Activated T-helper 1 cell treated with anti-CD3 and anti-CD28 coated beads, Interleukin-12 subunit alpha, Interleukin-12 subunit beta, Interleukin-2, Interleukin-4 antibody, amounts not matched to agents 30 ng/mL and 10 ng/mL and 1 ng/mL, durations not matched to agents 14 hours and 24 hours and 36 hours (primary cell): ENCODE data around the gene CFAP70. TPM values are rescaled to one million over a fixed set of nuclear protein-coding genes. Genes with fewer than 3 reads are reported as not detected.

Experiments
- DNase-seq: peaks from one replicate; pipeline ENCODE4 v3.0.0; 2021; ENCODE audit warnings: low spot score
- H3K27ac Mint-ChIP-seq: one replicate; pipeline ENCODE4 v1.8.0; 2021; ENCODE audit warnings: mild to moderate bottlenecking, mixed read lengths
- H3K27me3 Mint-ChIP-seq: one replicate; pipeline ENCODE4 v1.8.0; 2022; ENCODE audit warnings: mild to moderate bottlenecking, moderate library complexity, mixed read lengths; ENCODE audit not compliant: insufficient read depth
- H3K36me3 Mint-ChIP-seq: one replicate; pipeline ENCODE4 v1.8.0; 2021; ENCODE audit warnings: low read depth, mixed read lengths
- H3K4me1 Mint-ChIP-seq: one replicate; pipeline ENCODE4 v1.8.0; 2021; ENCODE audit warnings: low read depth, mixed read lengths
- H3K4me3 Mint-ChIP-seq: one replicate; pipeline ENCODE4 v1.8.0; 2021; ENCODE audit warnings: mild to moderate bottlenecking, moderate library complexity, mixed read lengths
- H3K9me3 Mint-ChIP-seq: one replicate; pipeline ENCODE4 v1.8.0; 2021; ENCODE audit warnings: mixed read lengths
- intact Hi-C: fragments of 100-400 bp; cut with micrococcal nuclease; formaldehyde crosslinking; loops from one replicate; pipeline ENCODE4 v1.15.1; 2024
- total RNA-seq: library from RNA; stranded (reverse); gene quantifications from 2 replicates; pipeline ENCODE4 v1.2.3, GENCODE V29; 2022

The CFAP70 gene
- total RNA-seq, 1 donor from 2014 or later: 0.26 TPM

DNA sequence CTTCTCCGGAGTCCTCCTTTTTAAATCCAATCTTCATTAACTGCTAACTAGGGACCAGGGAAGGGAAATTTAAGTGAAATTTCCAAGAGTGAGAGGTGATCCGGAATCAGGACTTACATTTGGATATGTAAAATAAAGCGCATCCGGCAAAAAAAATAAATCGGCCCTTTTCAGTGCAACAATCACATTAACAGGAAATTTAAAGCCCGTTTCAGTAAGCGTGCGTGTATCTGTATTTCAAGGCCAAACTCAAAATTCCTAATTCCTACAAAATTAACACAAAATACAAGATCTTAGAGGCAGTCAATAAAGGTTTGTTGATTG is 112.4 kb downstream of the CFAP70 start:
- Mint-ChIP-seq H3K27me3 (no peaks in the 10 kb centered on the region), H3K27ac (peak overlapping the region; percentile 95), H3K36me3 (peaks cover 62% of the 10 kb centered on the region), H3K9me3 (no peaks in the 10 kb centered on the region), H3K4me1 (peaks cover 62% of the 10 kb centered on the region), H3K4me3 (peak overlapping the region; percentile 97)
- intact Hi-C loops: loop anchor here (5.0 to 10.0 kb wide), 3 partner anchors 134 to 1866 kb away; partner anchors contain the start of genes CHCHD1, NUDT13, SAMD8 and ZSWIM8
- no peak for DNase-seq

GRCh38 chr10:73244866-73245477 is 113.7 kb downstream of the CFAP70 start:
- intact Hi-C loops: loop anchor here (1.0 to 10.0 kb wide), 4 partner anchors 7 to 1867 kb away; partner anchors contain the start of genes CHCHD1, MRPS16, NUDT13 and SAMD8

DNA sequence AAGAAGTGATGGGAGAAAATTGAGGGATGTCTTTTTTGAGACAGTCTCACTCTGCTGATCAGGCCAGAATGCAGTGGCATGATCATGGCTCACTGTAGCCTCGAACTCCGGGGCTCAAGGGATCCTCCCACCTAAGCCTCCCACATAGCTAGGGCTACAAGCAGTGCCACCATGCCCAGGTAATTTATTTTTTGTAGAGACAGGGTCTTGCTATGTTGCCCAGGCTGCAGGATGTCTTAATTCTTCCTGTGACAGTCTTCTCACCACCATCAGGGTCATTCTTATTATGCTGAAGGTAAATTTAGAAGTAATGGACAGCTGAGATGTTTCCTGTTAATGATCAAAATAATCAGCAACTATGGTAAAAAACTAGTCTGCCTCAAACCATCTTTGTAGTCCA is 118.8 kb downstream of the CFAP70 start:
- H3K27me3 Mint-ChIP-seq: no peaks in the 10 kb centered on the region
- no peaks in the 10 kb centered on the region for H3K9me3 Mint-ChIP-seq
- no peak overlapping the region for H3K4me3 Mint-ChIP-seq
- intact Hi-C loops: loop anchor here (10.0 kb wide), 1 partner anchor 545 kb away; the partner anchor contains the start of genes CHCHD1 and ZSWIM8
- DNase-seq: no peak
- H3K4me1 Mint-ChIP-seq: peaks cover 26% of the 10 kb centered on the region
- no peak overlapping the region for H3K27ac Mint-ChIP-seq
- peaks cover 39% of the 10 kb centered on the region for H3K36me3 Mint-ChIP-seq

More at GRCh38 chr10:73244866-73245477, 113.7 kb downstream of the CFAP70 start:
- peaks cover 55% of the 10 kb centered on the region for H3K36me3 Mint-ChIP-seq
- H3K4me1 Mint-ChIP-seq: peaks cover 52% of the 10 kb centered on the region
- no peaks in the 10 kb centered on the region for H3K27me3 Mint-ChIP-seq
- DNase-seq: no peak
- H3K9me3 Mint-ChIP-seq: no peaks in the 10 kb centered on the region
- H3K4me3 Mint-ChIP-seq: peak overlapping the region; percentile 97
- H3K27ac Mint-ChIP-seq: peak overlapping the region; percentile 40

DNA sequence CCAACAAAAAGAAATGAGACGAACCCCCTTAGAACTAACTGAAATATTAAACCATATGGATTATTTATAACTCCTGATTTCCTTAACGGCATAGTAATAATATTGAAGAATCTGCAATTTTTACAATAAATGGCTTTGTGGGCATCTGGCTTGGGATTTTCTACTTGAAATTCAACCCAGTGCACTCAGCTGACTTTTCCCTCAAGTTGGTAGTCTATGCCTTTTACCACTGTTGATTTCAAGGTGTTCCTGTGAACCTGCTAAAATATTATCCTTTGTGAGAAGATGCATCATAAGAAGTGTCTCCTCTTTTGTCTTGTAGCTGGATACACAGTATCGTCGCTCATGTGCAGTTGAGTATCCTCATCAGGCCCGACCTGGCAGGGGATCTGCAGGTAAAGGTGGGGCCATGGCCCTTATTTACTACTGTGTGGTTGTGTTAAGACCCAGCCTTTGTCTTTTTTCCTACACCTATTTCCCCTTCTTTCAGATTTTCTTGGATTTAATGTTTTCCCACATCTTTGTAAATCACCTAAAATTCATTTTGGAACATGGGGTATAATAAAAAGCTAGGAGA is 119.6 kb downstream of the CFAP70 start:
- peaks cover 37% of the 10 kb centered on the region for H3K36me3 Mint-ChIP-seq
- peaks cover 21% of the 10 kb centered on the region for H3K4me1 Mint-ChIP-seq
- no peak overlapping the region for H3K4me3 Mint-ChIP-seq
- H3K9me3 Mint-ChIP-seq: no peaks in the 10 kb centered on the region
- intact Hi-C loops: no loop called here
- H3K27ac Mint-ChIP-seq: no peak overlapping the region
- H3K27me3 Mint-ChIP-seq: no peaks in the 10 kb centered on the region
- no peak for DNase-seq

- H3K36me3 Mint-ChIP-seq: peaks cover 33% of the 10 kb centered on the region
- H3K27ac Mint-ChIP-seq: no peak overlapping the region
- H3K4me1 Mint-ChIP-seq: peaks cover 4% of the 10 kb centered on the region
- intact Hi-C loops: no loop called here
- H3K4me3 Mint-ChIP-seq: no peak overlapping the region
- H3K9me3 Mint-ChIP-seq: no peaks in the 10 kb centered on the region
- no peaks in the 10 kb centered on the region for H3K27me3 Mint-ChIP-seq
- no peak for DNase-seq
Measured at GRCh38 chr10:73234695-73235094, 124.0 kb downstream of the CFAP70 start.

DNA sequence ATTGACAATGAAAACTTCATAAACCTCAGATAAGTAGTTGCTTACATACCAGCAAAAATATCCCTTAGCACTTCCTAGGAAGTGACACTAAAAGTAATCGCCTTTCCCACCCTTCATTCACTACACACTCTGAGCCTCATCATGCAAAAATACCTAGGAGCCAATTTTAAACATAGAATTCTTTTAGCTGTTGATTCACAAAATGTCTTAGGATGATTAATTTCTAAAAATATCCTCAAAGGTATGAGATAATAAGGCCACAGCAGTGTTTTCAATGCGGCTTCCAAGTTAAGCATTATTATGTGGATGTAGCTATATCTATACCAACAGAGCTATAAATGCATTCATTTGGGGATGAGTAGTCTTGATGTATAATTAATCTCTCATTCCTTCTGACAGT is 124.8 kb downstream of the CFAP70 start:
- DNase-seq: no peak
- Mint-ChIP-seq H3K4me3 (no peak overlapping the region), H3K36me3 (peaks cover 28% of the 10 kb centered on the region), H3K27ac (no peak overlapping the region), H3K27me3 (no peaks in the 10 kb centered on the region), H3K9me3 (no peaks in the 10 kb centered on the region), H3K4me1 (peaks cover 4% of the 10 kb centered on the region)
- intact Hi-C loops: no loop called here

DNA sequence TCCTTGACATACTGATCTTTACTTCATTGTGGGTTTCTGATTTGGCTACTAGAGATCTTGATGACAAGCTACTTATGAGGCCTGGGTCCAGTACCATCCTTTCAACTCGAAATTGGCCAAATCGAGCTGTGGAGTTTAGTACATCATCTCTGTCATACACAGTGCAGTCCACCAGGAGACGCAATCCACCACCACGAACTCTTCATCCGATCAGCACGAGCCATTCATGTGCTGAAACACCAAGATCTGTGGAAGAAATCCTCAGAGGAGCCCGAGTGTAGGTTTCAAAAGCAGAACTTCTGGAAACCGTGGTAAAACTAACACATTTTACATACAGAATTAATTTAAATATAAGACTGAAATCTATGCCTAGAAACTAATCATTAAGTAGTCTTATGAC is 125.8 kb downstream of the CFAP70 start:
- Mint-ChIP-seq H3K27me3 (no peaks in the 10 kb centered on the region), H3K4me3 (no peak overlapping the region), H3K9me3 (no peaks in the 10 kb centered on the region), H3K36me3 (peaks cover 28% of the 10 kb centered on the region), H3K4me1 (peaks cover 4% of the 10 kb centered on the region), H3K27ac (no peak overlapping the region)
- intact Hi-C loops: no loop called here
- DNase-seq: no peak

DNA sequence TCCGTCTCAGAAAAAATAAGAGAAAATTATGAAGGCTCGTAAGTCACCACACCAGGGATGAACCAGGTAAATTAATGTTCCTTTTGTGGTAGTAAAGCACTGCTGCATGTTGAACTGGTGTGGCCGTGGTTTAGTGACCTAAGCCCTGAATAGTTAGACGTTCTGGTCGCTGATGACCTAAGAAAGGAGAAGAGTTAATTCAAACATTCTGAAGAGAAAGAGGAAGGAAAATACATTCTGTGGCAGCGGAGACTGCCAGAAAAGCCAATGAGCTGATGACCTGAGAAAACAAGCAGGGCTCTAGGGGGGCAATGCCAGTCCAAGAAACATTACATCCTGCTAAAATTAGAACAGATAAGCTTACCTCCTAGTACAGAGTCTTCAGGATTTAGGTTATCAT is 129.1 kb downstream of the CFAP70 start:
- Mint-ChIP-seq H3K27ac (no peak overlapping the region), H3K36me3 (peaks cover 21% of the 10 kb centered on the region), H3K4me1 (peaks cover under 1% of the 10 kb centered on the region), H3K27me3 (no peaks in the 10 kb centered on the region), H3K4me3 (no peak overlapping the region), H3K9me3 (no peaks in the 10 kb centered on the region)
- intact Hi-C loops: no loop called here
- DNase-seq: no peak

- no peak for DNase-seq
- Mint-ChIP-seq H3K4me1 (no peaks in the 10 kb centered on the region), H3K27ac (peak overlapping the region; percentile 47), H3K9me3 (no peaks in the 10 kb centered on the region), H3K36me3 (peaks cover 14% of the 10 kb centered on the region), H3K27me3 (no peaks in the 10 kb centered on the region), H3K4me3 (no peak overlapping the region)
- intact Hi-C loops: no loop called here
Measured at GRCh38 chr10:73228247-73228646, 130.4 kb downstream of the CFAP70 start.

DNA sequence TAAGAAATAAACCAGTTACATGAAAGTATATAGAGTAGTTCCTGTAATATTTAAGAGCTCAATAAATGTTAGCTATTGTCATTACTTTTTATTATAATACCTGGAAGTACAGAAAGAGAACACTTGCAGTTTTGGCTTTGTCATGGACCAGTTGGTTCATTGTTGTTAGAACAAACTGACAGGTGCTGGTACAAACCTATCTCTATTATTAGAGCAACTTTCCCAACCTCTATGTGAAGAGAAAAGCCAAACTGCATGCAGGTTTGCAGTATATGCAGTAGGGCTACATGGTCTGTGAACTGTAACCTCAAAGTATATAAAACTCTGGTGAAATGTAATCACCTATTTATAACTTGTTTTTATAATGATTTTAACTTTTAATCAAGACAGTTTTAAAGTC is 132.0 kb downstream of the CFAP70 start:
- no peak overlapping the region for H3K4me3 Mint-ChIP-seq
- no peak overlapping the region for H3K27ac Mint-ChIP-seq
- H3K9me3 Mint-ChIP-seq: no peaks in the 10 kb centered on the region
- no peaks in the 10 kb centered on the region for H3K4me1 Mint-ChIP-seq
- no peak for DNase-seq
- peaks cover 10% of the 10 kb centered on the region for H3K36me3 Mint-ChIP-seq
- no peaks in the 10 kb centered on the region for H3K27me3 Mint-ChIP-seq
- intact Hi-C loops: no loop called here

GRCh38 chr10:73225518-73225917 is 133.1 kb downstream of the CFAP70 start:
- H3K4me3 Mint-ChIP-seq: no peak overlapping the region
- no peak overlapping the region for H3K27ac Mint-ChIP-seq
- H3K4me1 Mint-ChIP-seq: no peaks in the 10 kb centered on the region
- no peaks in the 10 kb centered on the region for H3K9me3 Mint-ChIP-seq
- intact Hi-C loops: no loop called here
- no peak for DNase-seq
- no peaks in the 10 kb centered on the region for H3K27me3 Mint-ChIP-seq
- peaks cover 2% of the 10 kb centered on the region for H3K36me3 Mint-ChIP-seq

- Mint-ChIP-seq H3K36me3 (peaks cover 17% of the 10 kb centered on the region), H3K9me3 (no peaks in the 10 kb centered on the region), H3K4me1 (peaks cover 5% of the 10 kb centered on the region), H3K27ac (no peak overlapping the region), H3K27me3 (no peaks in the 10 kb centered on the region), H3K4me3 (no peak overlapping the region)
- intact Hi-C loops: no loop called here
- no peak for DNase-seq
Measured at GRCh38 chr10:73220989-73221388, 137.7 kb downstream of the CFAP70 start.

DNA sequence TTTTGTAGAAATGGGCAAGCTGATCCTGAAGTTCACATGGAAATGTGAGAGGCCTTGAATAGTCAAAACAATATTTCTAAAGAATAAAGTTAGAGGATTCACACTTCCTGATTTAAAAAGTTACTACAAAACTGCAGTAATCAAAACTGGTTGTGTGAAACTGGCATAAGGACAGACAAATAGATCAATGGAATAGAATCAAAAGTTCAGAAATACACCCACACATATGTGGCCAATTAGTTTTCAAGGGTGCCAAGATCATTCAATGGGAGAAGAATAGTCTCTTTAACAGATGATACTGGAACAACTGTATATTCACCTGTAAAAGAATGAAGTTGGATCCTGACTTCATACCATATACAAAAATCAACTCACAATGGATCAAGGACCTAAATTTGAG is 139.3 kb downstream of the CFAP70 start:
- Mint-ChIP-seq H3K27me3 (no peaks in the 10 kb centered on the region), H3K36me3 (peaks cover 20% of the 10 kb centered on the region), H3K4me3 (no peak overlapping the region), H3K9me3 (no peaks in the 10 kb centered on the region), H3K4me1 (peaks cover 5% of the 10 kb centered on the region), H3K27ac (no peak overlapping the region)
- DNase-seq: no peak
- intact Hi-C loops: no loop called here
